Measurements from ENCODE around the gene ATXN7. TPM values are rescaled to one million over a fixed set of nuclear protein-coding genes. Genes with fewer than 3 reads are reported as not detected.
A peak's percentile ranks its signal among the peaks of the same experiment; 100 is the strongest.

ATXN7 gene
- total RNA-seq, 4 donors from 2014 or later, result 20.9 to 28.2 (median 22.6) TPM

GRCh38 chr3:63975723-63976122 lies 112.1 kb downstream of the ATXN7 start:
- Histone ChIP-seq H3K36me3 (peaks cover 2 to 10% (median 7%) of the 10 kb centered on the region in 4 donors), H3K4me3 (no peak overlapping the region), H3K27ac (replicated peaks in 1 of 4) (peak overlapping the region; percentile 20 to 54 (median 40)), H3K4me1 (peaks cover 35 to 90% (median 74%) of the 10 kb centered on the region in 4 donors), H3K27me3 (no peaks in the 10 kb centered on the region), H3K9me3 (no peaks in the 10 kb centered on the region)
- WGBS, result 51% methylated on average over 3 of the region's 3 CpGs
- intact Hi-C loops (cut with DNase I), result no loop called here
- TF ChIP-seq, protein P1, sequence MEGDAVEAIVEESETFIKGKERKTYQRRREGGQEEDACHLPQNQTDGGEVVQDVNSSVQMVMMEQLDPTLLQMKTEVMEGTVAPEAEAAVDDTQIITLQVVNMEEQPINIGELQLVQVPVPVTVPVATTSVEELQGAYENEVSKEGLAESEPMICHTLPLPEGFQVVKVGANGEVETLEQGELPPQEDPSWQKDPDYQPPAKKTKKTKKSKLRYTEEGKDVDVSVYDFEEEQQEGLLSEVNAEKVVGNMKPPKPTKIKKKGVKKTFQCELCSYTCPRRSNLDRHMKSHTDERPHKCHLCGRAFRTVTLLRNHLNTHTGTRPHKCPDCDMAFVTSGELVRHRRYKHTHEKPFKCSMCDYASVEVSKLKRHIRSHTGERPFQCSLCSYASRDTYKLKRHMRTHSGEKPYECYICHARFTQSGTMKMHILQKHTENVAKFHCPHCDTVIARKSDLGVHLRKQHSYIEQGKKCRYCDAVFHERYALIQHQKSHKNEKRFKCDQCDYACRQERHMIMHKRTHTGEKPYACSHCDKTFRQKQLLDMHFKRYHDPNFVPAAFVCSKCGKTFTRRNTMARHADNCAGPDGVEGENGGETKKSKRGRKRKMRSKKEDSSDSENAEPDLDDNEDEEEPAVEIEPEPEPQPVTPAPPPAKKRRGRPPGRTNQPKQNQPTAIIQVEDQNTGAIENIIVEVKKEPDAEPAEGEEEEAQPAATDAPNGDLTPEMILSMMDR (IDR thresholded peaks at IDR 0.05), result no peak
- TF ChIP-seq EP300 (IDR thresholded peaks at IDR 0.05), result no peak
- TF ChIP-seq POLR2AphosphoS5 (IDR thresholded peaks at IDR 0.05), result peak; percentile 61 to 74
- no peak for TF ChIP-seq POLR2A (IDR thresholded peaks at IDR 0.05; ENCODE audit: low read depth)
- DNase-seq (ENCODE audit: extremely low spot score), result no peak

DNA sequence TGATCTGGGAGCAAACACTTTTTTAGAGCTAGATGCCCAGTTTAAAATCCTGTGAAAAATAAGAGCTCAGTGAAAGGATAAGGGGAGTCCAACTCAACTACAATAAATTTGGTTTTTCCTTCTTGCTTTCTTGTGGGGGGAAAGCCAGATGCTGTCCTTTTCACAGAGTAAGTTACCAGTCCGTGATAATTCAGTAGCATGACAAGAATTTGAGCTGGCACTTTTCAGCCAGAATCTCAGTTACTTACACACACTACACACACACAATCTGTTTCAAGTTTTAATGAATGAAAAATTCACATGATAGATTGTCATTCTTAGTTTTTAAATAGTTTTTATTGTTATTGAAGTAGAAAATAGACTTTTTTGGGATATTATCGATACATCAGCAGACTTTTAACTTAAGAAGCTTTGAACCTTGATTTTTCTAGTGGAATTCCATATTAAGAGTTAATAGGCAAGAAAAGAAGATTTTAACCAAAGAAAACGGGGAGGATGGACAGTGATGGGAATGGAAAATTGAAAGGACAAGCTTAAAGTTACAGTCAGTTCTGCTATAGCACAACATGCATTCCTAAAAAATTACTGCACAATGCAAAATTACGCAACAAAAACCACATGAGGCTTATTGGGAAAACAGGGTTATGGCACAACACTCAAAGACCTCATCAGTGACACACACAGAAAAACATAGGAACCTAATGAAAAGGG lies 112.6 kb downstream of the ATXN7 start:
- DNase-seq (ENCODE audit: extremely low spot score), result no peak
- TF ChIP-seq, protein P1 (IDR thresholded peaks at IDR 0.05), result no peak
- TF ChIP-seq POLR2AphosphoS5 (IDR thresholded peaks at IDR 0.05), result peak; percentile 10 to 78
- peaks cover 30 to 90% (median 71%) of the 10 kb centered on the region in 4 donors for H3K4me1 ChIP-seq
- 76% methylated on average over 4 of the region's 4 CpGs for WGBS
- no peak overlapping the region for H3K4me3 ChIP-seq
- H3K36me3 ChIP-seq, result peaks cover 7 to 16% (median 12%) of the 10 kb centered on the region in 4 donors
- peak overlapping the region; percentile 20 to 54 (median 40) for H3K27ac ChIP-seq (replicated peaks in 1 of 4)
- H3K9me3 ChIP-seq, result no peaks in the 10 kb centered on the region
- intact Hi-C loops (cut with DNase I), result no loop called here
- H3K27me3 ChIP-seq, result no peaks in the 10 kb centered on the region

DNA sequence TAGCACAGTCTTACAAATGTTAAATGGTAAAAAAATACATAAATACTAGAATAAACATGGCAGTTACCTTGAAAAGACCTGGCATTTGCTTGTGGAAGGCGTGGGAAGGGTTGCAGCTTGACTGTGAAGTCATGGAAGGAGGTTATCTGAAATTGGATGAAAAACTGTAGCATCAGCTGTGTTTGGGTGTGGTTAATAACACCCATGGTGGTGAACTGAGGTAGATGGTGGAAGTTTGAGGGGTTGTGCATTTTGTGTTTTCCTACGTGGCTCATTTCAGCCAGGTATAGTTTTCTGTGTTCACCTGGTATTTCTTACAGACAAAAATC lies 113.2 kb downstream of the ATXN7 start:
- Histone ChIP-seq H3K4me3 (no peak overlapping the region), H3K9me3 (no peaks in the 10 kb centered on the region), H3K36me3 (peaks cover 7 to 22% (median 15%) of the 10 kb centered on the region in 4 donors), H3K4me1 (peaks cover 28 to 85% (median 66%) of the 10 kb centered on the region in 4 donors), H3K27ac (replicated peaks in 1 of 4) (peak overlapping the region in 3 of 4 donors; percentile 19 to 46 (median 20)), H3K27me3 (no peaks in the 10 kb centered on the region)
- intact Hi-C loops (cut with DNase I), result no loop called here
- no peak for DNase-seq (ENCODE audit: extremely low spot score)
- no peak for TF ChIP-seq POLR2AphosphoS5 (IDR thresholded peaks at IDR 0.05)
- TF ChIP-seq EP300 (IDR thresholded peaks at IDR 0.05), result no peak
- TF ChIP-seq POLR2A (IDR thresholded peaks at IDR 0.05; ENCODE audit: low read depth), result no peak
- TF ChIP-seq, protein P1 (IDR thresholded peaks at IDR 0.05), result no peak
- WGBS, result 94% methylated on average over 2 of the region's 2 CpGs

GRCh38 chr3:63977893-63978292 lies 114.2 kb downstream of the ATXN7 start:
- no peak overlapping the region for H3K4me3 ChIP-seq
- H3K27me3 ChIP-seq, result no peaks in the 10 kb centered on the region
- no peak for TF ChIP-seq POLR2A (IDR thresholded peaks at IDR 0.05; ENCODE audit: low read depth)
- no peak for TF ChIP-seq EP300 (IDR thresholded peaks at IDR 0.05)
- TF ChIP-seq, protein P1 (IDR thresholded peaks at IDR 0.05), result no peak
- no peak for TF ChIP-seq POLR2AphosphoS5 (IDR thresholded peaks at IDR 0.05)
- peaks cover 25 to 75% (median 55%) of the 10 kb centered on the region in 4 donors for H3K4me1 ChIP-seq
- no peak overlapping the region for H3K27ac ChIP-seq (replicated peaks in 1 of 4)
- H3K36me3 ChIP-seq, result peaks cover 13 to 32% (median 24%) of the 10 kb centered on the region in 4 donors
- DNase-seq (ENCODE audit: extremely low spot score), result no peak
- WGBS, result 66% methylated on average over 4 of the region's 4 CpGs
- H3K9me3 ChIP-seq, result no peaks in the 10 kb centered on the region
- intact Hi-C loops (cut with DNase I), result no loop called here

All from esophagus muscularis mucosa (tissue), 4 donors.